Right renal pelvis (tissue), 4 donors: Measurements from ENCODE around the gene DIAPH1. TPM values are rescaled to one million over a fixed set of nuclear protein-coding genes. Genes with fewer than 3 reads are reported as not detected.
A peak's percentile ranks its signal among the peaks of the same experiment; 100 is the strongest.

Experiments used
- DNase-seq, 4 donors: peaks; one replicate each; pipeline ENCODE4 v3.0.0-alpha.2; 2013; ENCODE audit warnings: low read depth in 4 of 4, low spot score in 3 of 4, missing footprints in 1 of 4
- polyA plus RNA-seq, 4 donors: library from polyadenylated mRNA; unstranded; fragments of 120-200 nt; gene quantifications; one replicate each; pipeline ENCODE4 v1.2.1, GENCODE V29; 2013; ENCODE audit not compliant: insufficient read length in 4 of 4

The DIAPH1 gene
- polyA plus RNA-seq, result 10 to 100 TPM; 62.7 to 71.7 (median 70.4) TPM

DNA sequence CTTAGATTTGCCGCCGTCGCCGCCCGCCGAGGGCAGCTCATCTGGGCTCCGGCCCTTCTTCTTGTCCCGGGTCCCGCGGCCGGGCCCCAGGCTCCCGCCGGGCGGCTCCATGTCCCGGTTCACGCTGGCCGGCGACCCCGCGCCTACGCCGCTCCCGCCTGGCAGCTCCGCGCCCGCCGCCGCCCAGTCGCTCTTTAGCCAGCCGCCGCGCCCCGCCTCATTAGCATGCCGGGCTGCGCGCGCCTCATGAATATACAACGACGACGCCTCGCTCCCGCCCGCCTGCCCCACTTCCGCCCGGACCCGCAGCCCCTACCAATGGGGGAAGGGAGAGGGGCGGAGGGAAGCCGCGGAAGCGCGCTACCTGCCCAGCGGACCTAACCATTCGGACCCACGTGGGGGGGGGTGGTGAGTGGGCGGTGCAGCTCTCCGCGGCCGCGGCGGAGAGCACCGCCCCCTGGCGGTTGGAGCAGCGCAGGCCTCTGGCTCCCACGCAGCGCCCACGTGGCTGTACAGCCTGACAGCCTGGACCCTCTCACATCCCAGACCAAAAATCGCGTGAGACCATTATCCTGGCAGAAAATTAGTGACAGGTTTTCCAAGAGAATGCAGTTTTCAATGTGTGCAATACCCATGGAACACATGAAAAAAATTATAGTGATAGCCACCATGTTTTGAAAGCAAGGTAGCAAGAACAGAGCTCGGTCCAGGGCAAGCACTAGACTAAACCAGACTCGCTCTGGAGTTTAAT lies at the start of gene DIAPH1:
Gene DIAPH1 (minus strand): TSS at position 197 of the 751 bp plus-strand sequence. CDS start 86 bp downstream, at position 111.
- peak; percentile 90 to 95 (median 92) for DNase-seq

DNA sequence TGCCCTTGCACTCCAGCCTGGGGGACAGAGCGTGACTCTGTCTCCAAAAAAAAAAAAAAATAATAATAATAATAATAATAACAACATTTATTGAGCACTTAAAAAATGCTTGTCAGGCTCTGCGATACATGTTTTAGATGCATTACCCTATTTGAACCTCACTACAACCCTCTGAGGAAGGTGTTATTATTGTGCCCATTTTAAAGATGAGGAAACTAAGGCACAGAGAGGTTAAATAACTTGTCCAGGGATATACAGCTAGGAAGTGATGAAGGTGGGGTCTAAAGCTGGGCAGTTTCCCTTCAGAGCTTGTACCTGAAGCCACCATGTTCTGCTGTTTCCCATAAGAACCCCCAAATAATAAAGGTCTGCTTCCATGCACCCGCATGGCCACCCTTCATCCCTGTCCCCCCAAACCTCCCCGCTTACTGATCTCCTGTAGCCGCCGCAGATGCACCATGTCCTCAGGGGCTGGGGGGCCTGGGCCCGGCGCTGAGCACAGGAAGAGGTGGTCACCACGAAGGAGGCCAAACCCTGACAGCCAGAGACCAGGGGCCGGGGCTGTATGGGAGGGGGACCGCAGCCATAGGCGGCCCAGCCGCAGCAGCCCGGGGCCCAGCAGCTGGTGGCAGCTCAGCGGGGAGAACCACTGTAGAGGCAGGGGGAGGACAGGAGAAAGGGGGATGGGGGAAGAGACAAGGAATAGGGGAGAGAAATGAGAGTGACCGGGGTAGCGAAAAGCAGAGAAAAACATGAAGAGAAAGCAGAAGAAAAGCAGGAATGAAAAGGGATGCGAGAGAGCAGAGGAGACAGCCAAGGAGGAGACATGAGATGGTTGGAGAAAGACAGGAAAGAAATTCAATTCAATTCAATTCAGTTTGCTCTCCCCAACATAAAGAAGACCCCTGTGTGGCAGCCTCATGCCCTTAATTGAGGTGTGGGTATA lies 47.5 kb upstream of the DIAPH1 start:
- DNase-seq, result no peak

DNA sequence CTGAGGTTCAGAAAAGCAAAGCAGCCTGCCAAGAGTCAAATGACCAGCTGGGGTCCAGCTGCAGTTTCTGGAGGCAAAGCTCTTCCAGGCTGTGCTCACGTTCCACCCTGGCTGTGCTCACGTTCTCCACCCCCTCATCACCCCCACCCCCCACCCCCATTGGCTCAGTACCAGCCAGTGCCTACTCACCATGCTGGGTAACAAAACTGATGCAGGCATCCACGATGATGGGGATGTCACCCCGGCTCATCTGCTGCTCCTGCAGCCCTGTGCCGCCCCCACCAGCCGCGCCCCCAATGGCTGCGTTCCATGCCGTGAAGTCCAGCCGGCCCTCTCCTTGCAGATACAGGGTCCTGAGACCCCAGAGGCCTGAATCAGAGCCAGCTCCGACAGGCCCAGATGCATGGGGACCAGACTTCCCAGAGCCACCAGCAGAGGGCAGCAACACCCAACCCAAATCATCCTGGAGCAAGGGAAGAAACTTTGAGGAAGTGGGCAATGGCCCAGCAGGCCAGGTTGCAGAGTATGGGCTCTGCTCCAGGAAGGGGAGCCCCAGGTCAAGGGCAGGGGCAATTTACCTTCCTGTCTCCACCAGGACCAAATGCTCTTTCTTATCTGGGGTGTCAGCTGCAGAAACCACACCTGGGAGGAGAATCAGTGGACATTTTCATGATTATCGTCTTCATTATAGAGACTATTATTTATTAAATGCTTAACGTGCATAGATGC lies 46.1 kb upstream of the DIAPH1 start:
- peak in 3 of 4 donors; percentile 60 to 71 (median 62) for DNase-seq

DNA sequence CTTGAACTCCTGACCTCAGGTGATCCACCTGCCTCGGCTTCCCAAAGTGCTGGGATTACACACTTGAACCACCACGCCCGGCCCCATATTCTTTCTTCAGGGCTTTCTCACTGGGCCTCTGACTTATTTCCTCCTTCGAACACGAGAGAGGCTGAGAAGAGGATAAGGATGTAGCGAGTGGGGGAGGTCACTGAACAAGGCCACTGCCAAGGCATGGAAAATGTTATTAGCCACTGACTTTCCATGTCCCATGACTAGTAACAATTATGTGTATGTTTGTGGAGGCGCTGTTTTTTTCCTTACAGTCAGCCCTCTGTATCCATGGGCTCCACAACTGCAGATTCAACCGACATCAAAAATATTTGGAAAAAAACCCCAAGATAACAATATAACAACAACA lies 44.7 kb upstream of the DIAPH1 start:
- DNase-seq, result no peak

DNA sequence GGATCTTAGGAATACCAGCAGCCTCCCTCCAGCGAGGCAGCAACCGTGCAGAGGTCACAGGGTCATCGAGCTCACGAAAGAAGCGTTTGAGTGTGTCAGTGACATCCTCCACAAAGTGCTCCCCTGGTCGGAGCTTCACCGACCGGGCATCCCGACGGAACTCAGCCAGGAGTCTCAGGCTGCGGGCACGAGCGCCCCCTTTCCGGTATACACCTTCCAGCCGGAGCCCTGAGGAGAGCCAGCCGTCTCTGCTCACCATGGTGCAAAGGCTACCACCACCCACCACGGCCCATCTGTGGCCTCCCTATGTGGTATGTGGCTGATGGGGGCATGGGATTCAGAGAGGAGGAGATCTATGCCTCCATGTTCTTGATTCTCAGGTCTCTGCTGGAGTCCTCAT lies 43.2 kb upstream of the DIAPH1 start:
- no peak for DNase-seq

DNA sequence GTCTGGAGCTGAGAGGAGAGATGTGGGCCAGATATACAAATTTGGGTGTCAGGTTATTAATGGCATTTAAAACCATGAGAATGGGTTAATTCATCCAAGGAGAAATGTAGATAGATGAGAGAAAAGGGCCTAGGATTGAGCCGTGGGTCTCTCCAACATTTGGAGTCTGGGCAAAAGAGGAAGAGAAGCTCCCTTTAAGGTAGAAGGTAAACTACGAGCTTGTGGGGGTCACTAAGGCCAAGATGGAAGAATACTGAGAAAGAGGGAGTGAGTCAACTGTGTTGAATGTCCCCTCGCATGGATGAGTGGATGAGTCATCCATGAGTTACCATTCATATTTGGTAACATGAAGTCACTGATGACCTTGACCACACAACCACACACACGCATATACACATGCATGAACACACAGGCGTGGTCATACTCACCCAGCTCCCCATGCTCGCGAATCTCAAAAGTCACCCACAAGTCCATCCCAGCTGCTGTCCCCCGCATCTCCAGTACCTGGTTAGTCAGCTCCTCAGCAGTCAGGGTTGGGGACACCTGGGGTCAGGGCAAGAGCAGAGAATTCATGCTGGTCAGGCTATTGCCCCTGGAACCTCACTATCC lies 39.2 kb upstream of the DIAPH1 start:
- no peak for DNase-seq

DNA sequence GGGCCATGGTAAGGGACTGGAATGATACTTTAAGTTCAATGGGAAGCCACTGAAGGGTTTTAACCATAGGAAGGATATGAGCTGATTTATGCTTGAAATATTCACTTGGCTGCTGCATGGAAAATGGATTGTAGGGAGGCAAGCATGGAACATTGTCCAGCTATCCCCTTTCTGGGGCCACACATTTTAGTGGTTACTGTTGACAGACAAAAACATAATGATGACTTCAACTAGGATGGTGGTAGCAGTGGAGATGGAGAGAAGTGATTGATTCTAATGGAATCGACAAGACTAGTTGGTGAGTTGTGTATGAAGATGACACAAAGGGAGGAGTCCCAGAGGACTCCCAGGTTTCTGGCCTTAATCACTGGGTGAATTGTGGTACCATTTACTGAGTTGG lies 38.6 kb upstream of the DIAPH1 start:
- DNase-seq, result no peak

DNA sequence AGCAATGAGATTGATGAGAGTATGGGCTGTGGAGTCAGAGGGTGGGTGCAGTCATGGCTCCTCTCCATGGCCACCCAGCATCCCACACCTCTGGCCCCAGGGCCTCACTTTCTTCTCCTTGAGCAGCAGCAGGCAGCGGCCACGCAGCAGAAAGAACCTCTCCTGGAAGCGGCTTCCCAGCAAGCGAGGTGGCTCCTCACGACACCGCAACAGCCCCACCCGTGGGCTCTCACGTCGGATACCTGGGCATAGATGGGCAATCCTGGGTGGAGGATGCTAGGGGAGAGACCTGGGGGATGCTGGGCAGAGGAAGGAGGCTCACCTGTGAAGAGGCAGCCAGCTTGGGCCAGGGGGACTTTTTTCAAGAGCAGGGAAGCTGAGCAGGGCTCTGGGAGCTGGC lies 37.6 kb upstream of the DIAPH1 start:
- no peak for DNase-seq

DNA sequence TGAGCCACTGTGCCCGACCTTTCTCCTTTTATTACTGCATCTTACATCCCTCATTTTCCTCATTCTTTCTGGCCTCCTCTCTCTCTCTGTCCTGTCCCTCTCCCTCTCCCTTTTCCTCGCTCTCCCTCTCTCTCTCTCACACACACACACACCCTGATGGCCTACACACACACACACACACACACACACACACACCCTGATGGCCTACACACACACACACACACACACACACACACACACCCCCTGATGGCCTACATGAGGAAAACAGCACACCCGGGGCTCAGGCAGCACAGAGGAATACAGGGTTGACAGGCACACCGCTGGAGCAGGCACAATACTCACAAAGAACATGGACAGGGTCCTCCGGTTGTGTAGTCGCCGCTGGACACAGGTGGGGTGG lies 36.2 kb upstream of the DIAPH1 start:
- DNase-seq, result no peak

DNA sequence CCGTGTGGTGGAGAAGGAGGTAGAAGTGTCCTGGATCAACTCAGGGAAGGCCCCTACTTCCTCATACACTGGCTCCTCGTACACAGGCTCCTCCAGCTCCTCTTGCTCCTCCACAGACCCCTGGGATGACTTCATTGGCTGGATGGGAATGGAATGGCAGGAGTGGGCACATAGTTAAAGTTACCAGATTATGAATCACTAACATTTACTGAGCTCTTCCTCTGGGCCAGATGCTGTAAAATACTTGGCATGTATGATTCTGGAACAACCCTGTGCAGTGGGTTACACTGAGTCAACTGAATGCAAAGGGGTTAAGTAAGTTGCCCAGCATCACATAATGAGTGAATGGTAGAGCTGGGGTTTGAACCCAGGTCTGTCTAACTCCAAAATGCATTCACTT lies 35.5 kb upstream of the DIAPH1 start:
- no peak for DNase-seq

DNA sequence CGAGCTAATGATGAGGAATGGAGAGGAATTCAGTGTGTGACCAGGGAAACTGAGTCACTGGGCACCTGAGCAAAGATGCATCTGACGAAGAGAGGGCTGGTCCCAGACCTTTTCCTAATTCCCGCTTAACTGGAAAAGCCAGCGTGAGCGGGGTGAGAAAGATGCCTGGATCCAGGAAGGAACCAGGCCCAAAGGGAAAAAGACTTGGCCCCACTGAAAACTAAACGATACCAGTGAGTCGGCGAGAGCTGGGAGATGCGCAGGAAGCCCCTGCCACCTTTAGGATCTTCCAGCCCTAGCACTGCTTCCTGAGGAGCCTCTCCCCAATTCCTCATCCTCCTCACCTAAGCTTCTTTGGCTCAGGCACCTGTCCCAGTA lies 32.9 kb upstream of the DIAPH1 start:
- no peak for DNase-seq

DNA sequence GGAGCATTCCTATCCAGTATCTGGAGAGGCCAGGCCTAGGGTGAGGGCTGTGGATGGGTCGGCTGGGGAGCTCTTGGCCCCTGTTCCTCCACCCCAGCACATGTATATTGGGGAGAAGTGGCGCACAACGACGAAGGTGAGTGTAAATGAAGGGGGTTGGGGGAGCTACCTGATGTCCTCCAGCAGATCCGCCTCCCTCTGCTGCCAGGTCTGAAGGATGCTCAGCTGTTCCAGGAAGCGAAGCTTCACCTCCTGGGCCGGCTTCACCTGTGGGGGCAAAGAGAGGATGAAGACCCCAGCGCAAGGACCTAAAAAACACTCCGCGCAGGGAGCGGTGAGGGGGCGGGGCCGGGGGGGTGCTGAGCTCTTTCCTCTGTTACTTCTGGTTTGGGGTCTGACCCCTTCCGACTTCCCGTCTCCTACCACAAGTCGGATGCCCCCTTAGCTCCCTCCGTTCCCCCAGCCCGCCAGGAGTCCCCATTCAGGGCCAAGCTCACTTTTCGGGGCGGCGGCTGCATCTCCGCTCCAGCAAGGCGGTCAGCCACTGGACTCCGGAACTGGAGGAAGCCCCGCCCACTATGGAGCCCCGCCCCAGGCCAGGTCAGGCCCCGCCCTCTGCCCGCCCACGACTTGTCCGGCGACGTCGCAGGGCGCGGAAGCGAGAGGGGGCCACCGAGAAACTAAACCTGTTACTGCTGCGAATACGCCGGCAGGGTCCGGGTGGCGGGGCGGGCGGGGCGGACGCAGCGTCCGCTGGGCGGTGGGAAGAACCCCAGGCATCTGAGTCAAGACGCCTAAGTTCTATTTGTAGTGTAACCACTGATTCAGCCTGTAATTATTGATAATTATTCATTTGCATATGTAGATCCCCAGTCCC lies 32.3 kb upstream of the DIAPH1 start, which contains the start of gene FCHSD1:
Gene FCHSD1 (minus strand): TSS at position 568 of the 877 bp plus-strand sequence. CDS start 50 bp downstream, at position 518.
- peak; percentile 67 to 70 (median 68) for DNase-seq

DNA sequence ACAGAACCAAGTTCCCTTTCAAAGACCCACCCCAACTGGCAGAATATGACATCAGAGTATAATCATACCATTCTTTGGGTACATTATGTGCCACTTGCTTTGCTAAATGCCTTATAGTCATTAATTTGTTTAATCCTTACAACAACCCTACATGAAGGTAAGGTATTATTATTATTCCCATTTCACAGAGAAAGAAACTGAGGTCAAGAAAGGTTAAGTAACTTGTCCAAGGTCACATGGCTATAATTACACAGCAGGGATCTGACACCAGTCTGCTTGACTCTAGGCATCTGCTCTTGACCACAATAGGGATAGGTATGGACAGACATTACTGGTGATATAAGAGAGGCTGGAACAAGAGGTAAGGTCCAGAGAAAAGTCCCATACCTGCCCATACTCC lies 31.2 kb upstream of the DIAPH1 start:
- DNase-seq, result no peak

DNA sequence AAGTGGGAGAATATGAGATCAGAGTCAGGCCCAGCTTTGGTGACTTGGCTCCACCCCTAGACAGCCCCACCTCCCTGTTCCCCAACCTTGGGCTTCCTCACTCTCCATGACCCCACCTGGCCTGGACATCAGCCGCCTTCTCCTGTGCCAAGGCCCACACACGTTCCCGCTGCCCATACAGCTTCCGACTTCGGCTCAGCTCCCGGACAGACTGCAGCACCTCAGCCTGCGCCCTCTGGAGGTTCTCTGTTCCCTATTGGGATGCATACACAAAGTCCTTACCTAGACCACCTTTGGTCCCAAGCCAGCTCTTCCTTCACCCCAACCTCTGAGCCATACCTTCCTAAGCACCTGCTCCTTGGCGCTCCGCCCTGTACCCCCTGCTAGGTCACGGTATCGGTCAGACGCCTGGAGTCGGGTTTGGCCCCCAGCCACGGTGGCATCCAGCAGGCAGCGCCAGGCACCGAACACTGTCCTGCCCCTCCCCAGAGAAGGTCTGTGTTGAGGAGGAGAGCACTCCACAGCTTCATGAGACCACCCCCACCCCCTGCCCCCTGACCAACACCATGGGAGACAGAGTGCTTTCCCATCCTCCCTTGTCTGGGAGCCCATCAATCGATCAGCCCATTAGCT lies 30.4 kb upstream of the DIAPH1 start:
- DNase-seq, result no peak

DNA sequence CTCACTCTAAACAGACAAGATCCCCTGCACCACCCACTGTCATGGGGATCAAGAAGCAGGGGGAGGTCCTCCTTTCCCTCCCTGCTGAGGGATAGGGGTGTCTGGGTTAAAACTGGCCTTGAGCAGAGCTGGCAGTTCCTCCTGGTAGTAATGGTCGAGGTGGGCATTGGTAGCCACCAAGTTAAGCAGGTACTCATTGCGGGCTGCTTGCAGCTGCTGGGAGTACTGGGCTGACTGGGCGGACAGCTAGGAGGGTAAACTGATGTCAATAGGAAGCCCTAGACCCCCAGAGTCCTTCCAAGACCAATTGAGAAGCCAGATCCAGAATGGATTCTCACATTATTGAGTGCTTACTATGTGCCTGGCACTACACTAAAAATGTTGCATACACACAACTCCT lies 29.1 kb upstream of the DIAPH1 start:
- DNase-seq, result no peak

DNA sequence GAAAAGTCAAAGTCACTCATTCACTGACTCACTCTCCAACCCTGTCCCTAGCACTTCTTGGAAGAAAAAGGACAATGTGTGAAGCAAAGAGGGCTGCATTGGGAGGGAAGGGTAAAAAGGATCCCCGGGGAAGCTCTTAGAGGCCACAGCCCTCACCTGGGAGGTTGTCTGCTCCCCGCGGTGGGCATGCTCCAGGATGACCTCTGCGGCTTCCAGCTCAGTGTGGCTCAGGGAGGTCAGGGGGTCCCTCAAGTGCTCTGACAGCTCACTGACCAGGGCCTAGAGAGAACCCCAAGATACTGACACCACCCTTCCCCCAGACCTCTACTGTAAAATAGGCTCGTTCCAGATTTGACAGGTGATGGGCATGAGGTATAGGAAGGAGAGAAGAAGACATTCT lies 28.4 kb upstream of the DIAPH1 start:
- DNase-seq, result no peak

DNA sequence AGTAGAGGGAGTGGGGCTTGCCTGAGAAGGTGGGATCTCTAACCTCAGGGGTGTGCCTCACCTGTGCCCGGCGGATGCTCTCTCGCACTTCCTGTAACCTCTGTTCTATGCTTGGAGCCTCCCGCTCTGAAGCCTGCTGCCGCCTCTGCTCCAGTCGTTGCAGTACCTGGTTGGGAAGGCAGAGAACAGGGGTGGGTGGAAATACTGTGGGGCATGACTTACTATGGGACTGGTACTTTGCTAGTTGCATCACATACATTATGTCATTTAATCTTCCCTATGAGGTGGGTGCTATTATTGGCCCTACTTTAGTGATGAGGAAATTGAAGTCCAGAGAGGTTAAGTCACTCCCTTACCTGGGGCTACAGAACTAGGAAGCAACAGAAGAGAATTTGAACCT lies 27.2 kb upstream of the DIAPH1 start:
- no peak for DNase-seq

DNA sequence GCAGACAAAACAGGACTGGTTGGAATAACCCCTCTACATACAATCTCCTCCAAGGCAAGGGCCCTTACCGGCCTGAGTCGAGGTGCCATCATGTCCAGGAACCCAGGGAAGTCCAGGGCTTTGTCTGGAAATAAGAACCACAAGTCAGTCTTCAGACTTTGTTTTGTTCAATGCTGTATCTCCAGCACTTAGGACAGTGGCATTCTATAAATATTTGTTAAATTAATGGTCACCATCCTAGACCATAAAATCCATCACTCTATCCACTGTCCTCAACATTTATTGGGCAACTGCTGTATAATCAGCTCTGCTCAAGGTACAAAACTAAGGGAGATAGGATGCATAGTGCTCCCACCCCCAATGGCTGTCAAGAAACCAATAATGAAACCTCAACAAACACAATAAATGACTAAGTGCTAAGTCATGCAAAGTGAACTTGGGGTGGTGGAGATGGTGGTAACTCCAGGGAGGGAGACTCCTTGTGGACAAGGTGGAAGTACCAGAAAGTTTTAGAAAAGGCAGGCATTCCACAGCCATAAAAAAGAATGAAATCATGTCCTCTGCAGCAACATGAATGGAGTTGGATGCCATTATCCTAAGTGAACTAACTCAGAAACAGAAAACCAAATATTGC lies 23.0 kb upstream of the DIAPH1 start:
- DNase-seq, result no peak

DNA sequence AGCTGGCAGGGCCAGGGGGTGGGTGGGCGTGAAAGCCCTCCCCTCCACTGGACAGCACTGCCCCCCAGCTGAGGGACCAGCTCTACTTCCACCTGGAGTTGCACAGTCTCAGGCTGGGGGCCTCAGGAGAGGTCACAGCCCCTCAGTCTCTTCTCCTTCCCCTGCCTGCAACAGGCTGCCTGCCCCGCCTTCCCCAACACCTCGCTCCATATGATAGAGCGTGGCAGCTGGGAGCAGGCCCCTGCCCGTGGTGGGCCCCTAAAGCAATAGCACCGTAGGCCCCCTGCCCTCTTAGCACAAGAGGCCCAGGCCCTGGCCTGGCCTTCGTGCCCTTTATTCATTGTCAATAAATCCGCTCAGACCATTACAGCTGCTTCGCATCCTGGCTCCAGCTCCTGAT lies 21.9 kb upstream of the DIAPH1 start:
- DNase-seq, result no peak
